ENCODE results near the gene LIMK2. TPM values are rescaled to one million over a fixed set of nuclear protein-coding genes. Genes with fewer than 3 reads are reported as not detected.
A peak's percentile ranks its signal among the peaks of the same experiment; 100 is the strongest.
"Not testable (repeated sequence)": the region's sequence is repeated elsewhere in the genome, so short reads cannot be mapped to it uniquely, and the experiment has no call there.

Gene LIMK2
- total RNA-seq, 2 donors from 2014 or later, result 38.4 to 76.8 TPM

GRCh38 chr22:31235081-31235480, 23.0 kb downstream of the LIMK2 start:
- Histone ChIP-seq H3K4me3 (no peak overlapping the region), H3K27ac (no peak overlapping the region), H3K4me1 (ENCODE audit: control insufficient read depth in 1 of 2, low read depth in 2 of 2) (peaks cover 8 to 18% of the 10 kb centered on the region in 2 donors), H3K27me3 (replicated peaks; ENCODE audit: insufficient read depth) (no peaks in the 10 kb centered on the region), H3K36me3 (no peaks in the 10 kb centered on the region), H3K9me3 (no peaks in the 10 kb centered on the region)
- DNase-seq (ENCODE audit: low spot score) (no peak), ATAC-seq (ENCODE audit: insufficient number of reproducible peaks, low FRiP score, low read depth) (no peak)
- TF ChIP-seq, protein P1, sequence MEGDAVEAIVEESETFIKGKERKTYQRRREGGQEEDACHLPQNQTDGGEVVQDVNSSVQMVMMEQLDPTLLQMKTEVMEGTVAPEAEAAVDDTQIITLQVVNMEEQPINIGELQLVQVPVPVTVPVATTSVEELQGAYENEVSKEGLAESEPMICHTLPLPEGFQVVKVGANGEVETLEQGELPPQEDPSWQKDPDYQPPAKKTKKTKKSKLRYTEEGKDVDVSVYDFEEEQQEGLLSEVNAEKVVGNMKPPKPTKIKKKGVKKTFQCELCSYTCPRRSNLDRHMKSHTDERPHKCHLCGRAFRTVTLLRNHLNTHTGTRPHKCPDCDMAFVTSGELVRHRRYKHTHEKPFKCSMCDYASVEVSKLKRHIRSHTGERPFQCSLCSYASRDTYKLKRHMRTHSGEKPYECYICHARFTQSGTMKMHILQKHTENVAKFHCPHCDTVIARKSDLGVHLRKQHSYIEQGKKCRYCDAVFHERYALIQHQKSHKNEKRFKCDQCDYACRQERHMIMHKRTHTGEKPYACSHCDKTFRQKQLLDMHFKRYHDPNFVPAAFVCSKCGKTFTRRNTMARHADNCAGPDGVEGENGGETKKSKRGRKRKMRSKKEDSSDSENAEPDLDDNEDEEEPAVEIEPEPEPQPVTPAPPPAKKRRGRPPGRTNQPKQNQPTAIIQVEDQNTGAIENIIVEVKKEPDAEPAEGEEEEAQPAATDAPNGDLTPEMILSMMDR (IDR thresholded peaks at IDR 0.05), result no peak

GRCh38 chr22:31236044-31236443, 23.9 kb downstream of the LIMK2 start:
- DNase-seq (ENCODE audit: low spot score); ATAC-seq (ENCODE audit: insufficient number of reproducible peaks, low FRiP score, low read depth); H3K27me3 ChIP-seq (replicated peaks; ENCODE audit: insufficient read depth); H3K36me3 ChIP-seq; H3K27ac ChIP-seq; H3K9me3 ChIP-seq; H3K4me3 ChIP-seq: not testable (repeated sequence)
- peaks cover under 1 to 11% of the 10 kb centered on the region in 2 donors for H3K4me1 ChIP-seq (ENCODE audit: control insufficient read depth in 1 of 2, low read depth in 2 of 2)

DNA sequence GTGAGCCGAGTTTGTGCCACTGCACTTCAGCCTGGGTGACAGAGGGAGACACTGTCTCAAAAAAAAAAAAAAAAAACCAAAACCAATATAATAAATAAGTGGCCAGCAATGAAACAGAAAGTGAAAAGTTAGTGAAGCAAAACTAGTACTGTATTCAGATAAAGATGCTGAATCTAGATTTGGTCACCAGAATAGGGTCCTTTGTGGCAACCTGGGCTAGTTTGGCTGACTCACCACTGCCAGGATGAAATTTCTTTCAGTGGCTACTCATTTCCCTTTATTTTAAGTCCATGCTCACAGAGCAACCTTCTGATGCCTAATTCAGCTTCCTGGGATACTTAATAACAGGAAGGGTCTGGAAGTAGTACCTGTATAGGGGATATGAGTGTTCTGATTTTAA, 26.0 kb downstream of the LIMK2 start:
- DNase-seq (ENCODE audit: low spot score), result no peak
- no peak overlapping the region for H3K27ac ChIP-seq
- no peaks in the 10 kb centered on the region for H3K9me3 ChIP-seq
- H3K27me3 ChIP-seq (replicated peaks; ENCODE audit: insufficient read depth), result no peaks in the 10 kb centered on the region
- peaks cover 0 to 21% of the 10 kb centered on the region in 2 donors for H3K4me1 ChIP-seq (ENCODE audit: control insufficient read depth in 1 of 2, low read depth in 2 of 2)
- TF ChIP-seq, protein P1 (IDR thresholded peaks at IDR 0.05), result no peak
- ATAC-seq (ENCODE audit: insufficient number of reproducible peaks, low FRiP score, low read depth), result no peak
- H3K4me3 ChIP-seq, result no peak overlapping the region
- no peaks in the 10 kb centered on the region for H3K36me3 ChIP-seq

- TF ChIP-seq, protein P1 (IDR thresholded peaks at IDR 0.05), result no peak
- no peak overlapping the region for H3K4me3 ChIP-seq
- H3K27me3 ChIP-seq (replicated peaks; ENCODE audit: insufficient read depth), result no peaks in the 10 kb centered on the region
- no peaks in the 10 kb centered on the region for H3K9me3 ChIP-seq
- peaks cover 9 to 40% of the 10 kb centered on the region in 2 donors for H3K4me1 ChIP-seq (ENCODE audit: control insufficient read depth in 1 of 2, low read depth in 2 of 2)
- DNase-seq (ENCODE audit: low spot score) (no peak), ATAC-seq (ENCODE audit: insufficient number of reproducible peaks, low FRiP score, low read depth) (no peak)
- no peaks in the 10 kb centered on the region for H3K36me3 ChIP-seq
- H3K27ac ChIP-seq, result no peak overlapping the region
Observed at GRCh38 chr22:31239771-31240370, 27.8 kb downstream of the LIMK2 start.

DNA sequence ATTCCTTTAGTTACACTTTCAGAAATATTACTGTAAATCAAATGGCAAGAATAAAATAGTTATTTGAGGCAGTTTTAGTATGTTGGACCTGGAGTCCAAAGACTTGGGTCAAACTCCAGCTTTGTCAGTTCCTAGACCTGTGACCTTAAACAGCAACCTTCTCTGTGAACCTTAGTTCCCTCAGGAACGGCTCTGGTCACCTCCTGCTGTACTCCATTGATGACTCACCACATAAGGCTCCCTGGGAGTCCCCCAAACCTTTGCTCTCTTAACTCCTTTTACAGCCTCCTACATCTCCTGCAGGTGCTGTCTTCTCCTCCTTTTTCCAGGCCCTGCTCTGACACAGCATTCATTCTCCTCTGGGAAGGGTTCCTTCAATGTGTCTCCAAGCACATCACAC, 29.1 kb downstream of the LIMK2 start:
- Histone ChIP-seq H3K9me3 (no peaks in the 10 kb centered on the region), H3K27me3 (replicated peaks; ENCODE audit: insufficient read depth) (no peaks in the 10 kb centered on the region), H3K27ac (no peak overlapping the region), H3K4me3 (no peak overlapping the region), H3K4me1 (ENCODE audit: control insufficient read depth in 1 of 2, low read depth in 2 of 2) (peaks cover 12 to 44% of the 10 kb centered on the region in 2 donors), H3K36me3 (no peaks in the 10 kb centered on the region)
- ATAC-seq (ENCODE audit: insufficient number of reproducible peaks, low FRiP score, low read depth), result no peak
- TF ChIP-seq, protein P1 (IDR thresholded peaks at IDR 0.05), result no peak
- DNase-seq (ENCODE audit: low spot score), result no peak

DNA sequence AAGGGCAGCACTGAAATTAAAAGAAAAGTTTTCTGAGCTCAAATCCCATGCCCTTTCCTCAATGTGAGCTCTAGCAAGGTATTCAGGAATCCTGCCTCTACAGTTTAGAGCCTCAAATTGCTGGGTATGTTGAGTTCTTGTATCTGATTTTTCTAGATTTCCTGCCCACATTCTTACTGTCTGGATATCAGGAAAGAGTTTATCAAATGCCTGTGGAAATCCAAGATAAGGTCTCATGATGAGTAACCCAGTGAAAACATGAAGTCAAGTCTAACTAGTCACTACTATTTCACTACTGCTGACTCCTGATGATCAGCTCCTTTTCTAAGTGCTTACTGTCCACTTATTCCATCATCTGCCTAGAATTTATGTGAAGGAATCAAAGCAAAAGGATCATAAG, 29.8 kb downstream of the LIMK2 start:
- peaks cover 12 to 44% of the 10 kb centered on the region in 2 donors for H3K4me1 ChIP-seq (ENCODE audit: control insufficient read depth in 1 of 2, low read depth in 2 of 2)
- TF ChIP-seq, protein P1 (IDR thresholded peaks at IDR 0.05), result no peak
- no peak for ATAC-seq (ENCODE audit: insufficient number of reproducible peaks, low FRiP score, low read depth)

More for the DNA sequence above, 29.8 kb downstream of the LIMK2 start:
- H3K9me3 ChIP-seq, result no peaks in the 10 kb centered on the region
- H3K27ac ChIP-seq, result peak overlapping the region in 1 of 2 donors; percentile 14
- no peak for DNase-seq (ENCODE audit: low spot score)
- H3K4me3 ChIP-seq, result no peak overlapping the region
- no peaks in the 10 kb centered on the region for H3K36me3 ChIP-seq
- H3K27me3 ChIP-seq (replicated peaks; ENCODE audit: insufficient read depth), result no peaks in the 10 kb centered on the region
